ENCODE measurements around the gene UTP3.
"Not testable (repeated sequence)": the region's sequence is repeated elsewhere in the genome, so short reads cannot be mapped to it uniquely, and the experiment has no call there.

UTP3 gene, protein sequence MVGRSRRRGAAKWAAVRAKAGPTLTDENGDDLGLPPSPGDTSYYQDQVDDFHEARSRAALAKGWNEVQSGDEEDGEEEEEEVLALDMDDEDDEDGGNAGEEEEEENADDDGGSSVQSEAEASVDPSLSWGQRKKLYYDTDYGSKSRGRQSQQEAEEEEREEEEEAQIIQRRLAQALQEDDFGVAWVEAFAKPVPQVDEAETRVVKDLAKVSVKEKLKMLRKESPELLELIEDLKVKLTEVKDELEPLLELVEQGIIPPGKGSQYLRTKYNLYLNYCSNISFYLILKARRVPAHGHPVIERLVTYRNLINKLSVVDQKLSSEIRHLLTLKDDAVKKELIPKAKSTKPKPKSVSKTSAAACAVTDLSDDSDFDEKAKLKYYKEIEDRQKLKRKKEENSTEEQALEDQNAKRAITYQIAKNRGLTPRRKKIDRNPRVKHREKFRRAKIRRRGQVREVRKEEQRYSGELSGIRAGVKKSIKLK

DNA sequence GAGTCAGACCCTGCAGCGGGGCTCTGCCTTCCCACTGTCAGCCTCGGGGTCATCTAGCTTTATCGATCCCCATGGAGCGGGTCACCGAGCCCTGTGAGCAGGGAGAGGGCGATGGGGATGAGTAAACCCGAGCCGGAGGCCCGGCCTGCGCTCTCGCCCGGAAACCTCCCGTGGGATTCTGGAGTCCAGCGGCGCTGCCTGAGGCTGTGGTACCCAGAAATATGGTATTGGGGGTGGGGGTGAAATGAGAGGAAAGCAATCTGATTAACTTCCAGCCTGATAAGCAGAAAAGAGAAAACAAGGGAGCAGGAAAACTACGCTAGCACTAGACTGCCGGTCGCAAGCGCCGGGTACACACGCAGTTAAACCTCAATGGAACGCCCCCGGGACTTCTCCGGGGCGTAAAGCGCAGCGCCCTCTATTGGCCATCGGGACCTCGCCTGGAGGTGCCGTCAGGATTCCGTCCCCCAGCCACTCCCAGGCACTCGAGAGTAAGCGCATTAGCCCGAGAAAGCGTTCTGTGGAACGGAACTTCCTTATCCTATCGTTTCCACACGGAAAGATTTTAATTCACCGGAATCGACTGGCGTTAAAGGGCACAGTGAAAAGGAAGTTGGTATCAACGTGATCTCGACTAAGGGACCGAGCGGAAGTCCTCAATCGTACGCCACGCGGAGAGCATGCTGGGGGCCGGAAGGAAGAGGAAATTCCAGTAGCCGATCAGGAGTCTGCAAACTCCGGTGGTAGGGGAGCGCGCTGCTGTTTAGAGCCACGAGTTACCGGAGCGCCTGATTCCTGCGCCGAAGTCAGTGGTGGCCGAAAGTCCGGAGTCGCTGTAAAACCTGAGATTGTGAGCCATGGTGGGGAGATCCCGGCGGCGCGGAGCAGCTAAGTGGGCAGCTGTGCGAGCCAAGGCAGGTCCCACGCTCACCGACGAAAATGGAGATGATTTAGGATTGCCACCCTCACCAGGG lies at the start of gene UTP3:
Gene UTP3 (plus strand): TSS at position 712 of the 974 bp plus-strand sequence. CDS start 146 bp downstream, at position 858.
- in situ Hi-C loops (cut with MboI; ENCODE audit: low sequenced_read_pairs), result no loop called here

DNA sequence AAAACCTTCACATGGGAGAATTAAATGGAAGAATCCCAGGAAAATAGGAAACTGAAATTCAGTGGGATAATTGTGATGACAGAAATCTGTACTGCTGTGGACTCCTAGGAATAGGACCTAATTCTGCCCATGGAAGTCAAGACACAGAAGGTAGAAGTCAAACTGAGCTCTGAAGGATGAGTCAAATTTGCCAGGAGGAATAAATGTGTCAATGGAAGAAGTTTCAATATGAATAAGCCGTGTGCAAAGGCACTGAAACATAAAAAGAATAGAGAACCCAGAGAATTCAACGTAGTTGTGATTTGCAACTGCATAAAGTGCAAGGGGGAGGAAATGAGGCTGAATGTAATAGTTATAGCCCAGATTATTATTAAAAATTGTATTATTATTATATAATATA lies 48.1 kb upstream of the UTP3 start:
- in situ Hi-C loops (cut with MboI; ENCODE audit: low sequenced_read_pairs), result no loop called here

DNA sequence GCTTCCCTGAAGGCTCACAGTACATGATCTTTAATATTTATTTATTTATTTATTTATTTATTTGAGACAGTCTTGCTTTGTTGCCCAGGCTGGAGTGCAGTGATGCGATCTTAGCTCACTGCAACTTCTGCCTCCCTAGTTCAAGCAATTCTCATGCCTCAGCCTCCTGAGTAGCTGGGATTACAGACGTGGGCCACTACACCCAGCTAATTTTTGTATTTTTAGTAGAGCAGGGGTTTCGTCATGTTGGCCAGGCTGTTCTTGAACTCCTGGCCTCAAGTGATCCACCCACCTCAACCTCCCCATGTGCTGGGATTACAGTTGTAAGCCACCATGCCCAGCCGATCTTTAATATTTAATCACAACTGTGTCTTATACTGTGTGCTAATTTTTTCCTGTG lies 37.6 kb upstream of the UTP3 start:
- in situ Hi-C loops (cut with MboI; ENCODE audit: low sequenced_read_pairs), result not testable (repeated sequence)

DNA sequence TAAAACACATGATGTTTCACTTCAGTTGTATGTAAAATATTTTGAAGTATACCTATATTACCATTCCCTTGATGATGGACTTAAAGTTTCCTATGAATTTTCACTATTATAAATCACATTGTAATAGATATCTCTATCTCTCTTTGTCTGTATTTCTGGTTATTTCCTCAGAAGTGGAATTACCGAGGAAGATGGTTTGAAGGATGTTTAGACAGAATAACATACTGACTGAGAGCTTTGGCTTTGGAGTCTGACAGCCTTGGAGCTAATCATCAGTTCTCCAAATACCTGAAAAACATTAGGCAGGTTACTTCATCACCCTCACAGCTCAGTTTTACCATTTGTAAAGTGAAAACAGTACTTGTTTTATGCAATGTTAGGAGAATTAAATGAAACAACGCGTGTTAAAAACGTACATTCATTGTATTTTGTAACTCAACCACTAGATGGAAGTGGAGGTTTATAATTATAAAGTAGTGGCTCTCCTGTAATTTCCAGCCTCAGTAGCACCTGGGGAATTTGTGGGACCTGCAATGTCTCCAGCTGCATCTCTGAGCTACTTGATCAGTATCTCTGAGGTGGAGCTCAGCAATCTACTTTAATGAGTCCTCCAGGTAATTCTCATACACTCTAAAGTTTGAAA lies 36.3 kb upstream of the UTP3 start:
- in situ Hi-C loops (cut with MboI; ENCODE audit: low sequenced_read_pairs), result no loop called here

DNA sequence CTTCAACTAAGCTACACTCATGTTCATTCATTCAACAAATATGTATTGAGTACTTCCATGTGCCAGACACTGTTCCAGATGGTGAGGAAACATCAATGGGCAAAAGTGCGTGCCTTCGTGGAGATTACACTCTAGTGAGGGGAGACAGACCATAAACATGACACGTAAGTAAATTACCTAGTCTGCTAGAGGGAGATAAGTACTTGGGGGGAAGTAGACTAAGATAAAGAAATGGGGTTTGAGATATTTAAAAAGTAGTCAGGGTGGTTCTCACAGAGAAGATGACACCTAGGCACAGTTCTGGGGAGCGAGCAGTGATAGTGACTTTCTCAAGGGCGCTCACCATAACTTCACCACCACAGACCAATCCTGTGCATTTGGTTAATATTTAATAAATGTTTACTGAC lies 33.7 kb upstream of the UTP3 start:
- in situ Hi-C loops (cut with MboI; ENCODE audit: low sequenced_read_pairs), result no loop called here

DNA sequence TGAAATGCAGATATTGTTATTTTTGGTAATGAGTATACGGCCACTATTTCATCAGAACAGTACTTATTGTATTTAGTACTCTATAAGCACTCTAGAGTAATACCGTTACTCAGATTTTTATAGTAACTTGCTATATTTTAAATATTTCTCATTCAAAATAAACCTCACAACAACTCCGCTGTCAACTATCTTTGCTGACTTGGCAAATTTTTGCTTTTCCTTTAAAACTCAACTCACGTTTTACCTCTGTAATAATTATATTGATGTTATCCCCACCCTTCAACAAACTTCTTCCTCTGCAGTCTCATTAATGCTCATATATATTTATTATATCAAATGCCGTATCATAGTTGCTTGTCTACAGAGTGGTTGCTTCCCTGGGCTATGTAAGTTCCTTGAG lies 31.0 kb upstream of the UTP3 start:
- in situ Hi-C loops (cut with MboI; ENCODE audit: low sequenced_read_pairs), result no loop called here

DNA sequence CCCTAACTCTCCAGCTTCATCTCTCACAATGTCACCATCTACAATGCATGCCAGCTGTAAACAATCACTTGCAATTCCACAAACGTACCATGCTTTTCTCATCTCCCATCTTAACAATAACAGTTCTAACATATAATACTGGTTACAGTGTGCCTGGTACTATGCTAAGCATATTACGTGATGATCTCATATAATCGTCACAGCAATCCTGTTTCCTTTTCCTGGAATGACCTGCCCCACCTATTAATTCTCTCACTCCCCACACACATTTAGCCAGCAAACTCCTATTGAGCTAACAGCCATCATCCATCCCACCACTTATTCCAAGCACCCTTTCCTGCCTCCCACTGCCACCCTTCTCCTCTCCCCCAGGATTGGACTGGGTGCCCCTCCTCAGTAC lies 29.9 kb upstream of the UTP3 start:
- in situ Hi-C loops (cut with MboI; ENCODE audit: low sequenced_read_pairs), result no loop called here

DNA sequence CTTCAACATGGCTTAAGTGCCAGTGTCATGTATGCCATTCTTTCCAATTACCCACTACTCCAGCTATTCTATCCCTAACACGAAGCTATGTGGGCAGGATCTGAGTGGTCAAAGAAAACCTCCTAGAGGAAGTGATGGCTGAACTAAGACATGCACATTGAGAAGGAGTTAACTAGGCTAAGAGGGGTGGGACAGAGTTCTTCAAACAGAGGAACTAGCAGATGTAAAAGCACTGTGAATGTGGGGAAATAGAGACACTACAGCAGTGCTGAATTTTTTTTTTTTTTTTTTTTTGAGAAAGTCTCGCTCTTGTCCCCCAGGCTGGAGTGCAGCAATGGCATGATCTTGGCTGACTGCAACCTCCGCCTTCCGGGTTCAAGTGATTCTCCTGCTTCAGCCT lies 28.2 kb upstream of the UTP3 start:
- in situ Hi-C loops (cut with MboI; ENCODE audit: low sequenced_read_pairs), result no loop called here

DNA sequence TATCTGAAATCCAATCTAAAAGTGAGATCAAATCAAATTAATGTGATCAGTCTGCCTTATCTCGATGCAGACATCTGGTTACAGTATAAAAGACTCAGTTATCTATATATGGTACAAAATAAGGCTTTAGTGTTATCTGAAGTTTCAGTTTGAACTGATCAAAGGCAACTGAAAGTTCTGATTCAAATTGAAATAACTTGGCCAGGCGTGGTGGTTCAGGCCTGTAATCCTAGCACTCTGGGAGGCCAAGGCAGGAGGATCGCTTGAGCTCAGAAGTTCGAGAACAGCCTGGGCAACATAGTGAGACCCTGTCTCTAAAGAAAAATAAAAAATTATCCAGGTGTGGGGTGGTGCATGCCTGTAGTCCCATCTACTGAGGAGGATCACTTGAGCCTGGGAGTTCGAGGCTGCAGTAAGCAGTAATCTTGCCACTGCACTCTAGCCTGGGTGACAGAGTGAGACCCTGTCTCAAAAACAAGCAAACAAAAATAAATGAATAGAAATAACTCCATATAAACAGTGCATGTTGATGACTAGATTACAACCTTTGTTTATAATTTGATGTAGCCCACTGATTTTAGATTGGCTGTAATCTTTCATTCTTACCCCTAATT lies 26.9 kb upstream of the UTP3 start:
- in situ Hi-C loops (cut with MboI; ENCODE audit: low sequenced_read_pairs), result not testable (repeated sequence)

DNA sequence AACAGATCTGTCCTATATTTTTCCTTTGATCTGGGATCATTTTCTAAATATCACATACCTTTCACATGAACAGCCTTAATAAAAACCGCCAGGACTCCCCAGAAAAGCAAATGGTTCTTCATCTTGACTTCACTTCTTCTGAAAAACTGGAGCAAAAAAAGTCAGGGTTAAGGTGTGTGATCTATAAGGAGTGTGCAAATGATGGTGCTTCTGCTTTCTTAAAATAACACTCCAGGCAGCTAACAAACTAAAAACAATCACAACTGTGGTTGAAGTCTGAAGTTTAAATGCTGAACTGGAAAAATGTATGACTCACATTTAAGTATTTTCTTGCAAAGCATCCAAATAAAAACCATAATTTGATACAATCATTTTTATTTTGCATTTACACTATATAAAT lies 22.0 kb upstream of the UTP3 start, which contains the start of gene JCHAIN:
Gene JCHAIN (minus strand): TSS at position 140 of the 400 bp plus-strand sequence. CDS start 18 bp downstream, at position 122.
- in situ Hi-C loops (cut with MboI; ENCODE audit: low sequenced_read_pairs), result no loop called here

DNA sequence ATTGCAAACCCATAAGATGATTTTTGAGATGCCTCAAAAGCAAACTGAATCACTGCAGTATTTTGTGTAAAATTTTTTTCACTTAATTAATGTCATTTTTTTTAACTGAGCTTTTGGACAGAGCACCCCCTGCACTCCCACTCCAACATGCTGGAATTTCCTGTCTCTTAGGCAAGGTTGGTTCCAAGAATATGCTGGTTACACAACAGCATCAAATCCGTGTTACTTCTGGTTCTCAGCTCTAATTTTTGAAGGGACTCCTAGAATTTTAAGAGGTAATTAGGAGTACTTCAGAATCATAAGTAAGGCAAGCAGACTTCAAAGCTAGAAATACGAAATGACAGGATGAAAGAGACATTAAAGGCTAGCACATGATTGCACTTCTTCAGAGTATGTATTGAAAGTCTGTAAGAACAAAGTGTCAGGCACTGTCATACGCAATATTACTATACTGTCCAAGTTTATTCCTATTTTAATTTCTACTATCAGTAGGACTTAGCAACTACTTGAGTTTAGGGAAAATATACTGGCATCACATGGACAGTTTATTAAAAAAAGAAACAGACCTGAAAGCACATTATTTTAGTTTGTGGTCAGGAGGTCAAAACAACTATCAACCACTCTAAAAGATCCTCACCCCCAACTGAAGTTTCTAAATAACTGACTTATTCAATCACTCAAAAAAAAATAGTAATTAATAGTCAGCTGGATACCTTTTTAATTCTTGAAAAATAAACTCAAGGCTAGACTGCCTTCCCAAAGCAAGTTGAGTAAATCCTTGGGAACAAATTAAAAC lies 20.4 kb upstream of the UTP3 start:
- in situ Hi-C loops (cut with MboI; ENCODE audit: low sequenced_read_pairs), result no loop called here

DNA sequence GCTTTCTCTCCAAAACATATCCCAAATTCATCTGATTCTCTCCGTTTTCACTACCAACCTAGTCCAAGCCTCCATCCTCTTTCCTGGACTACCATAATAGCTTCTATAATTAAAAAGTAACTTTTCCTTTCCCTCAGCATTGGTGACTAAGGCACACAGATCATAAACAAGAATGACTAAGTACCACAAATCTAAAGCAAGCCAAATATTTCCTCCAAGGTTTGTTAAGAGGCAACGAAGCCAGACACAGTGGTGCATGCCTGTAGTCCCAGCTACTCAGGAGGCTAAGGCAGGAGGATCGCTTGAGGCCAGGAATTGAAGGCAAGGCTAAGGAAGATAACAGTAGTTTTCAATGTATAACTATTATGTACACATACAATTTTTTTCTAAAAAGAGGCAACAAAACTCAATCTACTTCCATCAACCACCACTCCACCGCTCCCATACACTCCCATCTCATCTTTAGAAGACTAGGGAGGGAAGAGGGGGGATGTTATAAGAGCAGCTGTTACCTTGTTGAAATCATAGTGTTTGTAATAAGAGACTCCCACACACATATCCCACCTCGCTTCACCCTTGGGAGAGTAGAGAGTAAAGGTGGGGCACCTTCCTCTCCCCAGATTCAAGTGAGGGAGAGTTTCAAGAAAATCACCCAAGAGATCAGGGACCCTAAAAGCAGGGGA lies 17.9 kb upstream of the UTP3 start:
- in situ Hi-C loops (cut with MboI; ENCODE audit: low sequenced_read_pairs), result no loop called here

DNA sequence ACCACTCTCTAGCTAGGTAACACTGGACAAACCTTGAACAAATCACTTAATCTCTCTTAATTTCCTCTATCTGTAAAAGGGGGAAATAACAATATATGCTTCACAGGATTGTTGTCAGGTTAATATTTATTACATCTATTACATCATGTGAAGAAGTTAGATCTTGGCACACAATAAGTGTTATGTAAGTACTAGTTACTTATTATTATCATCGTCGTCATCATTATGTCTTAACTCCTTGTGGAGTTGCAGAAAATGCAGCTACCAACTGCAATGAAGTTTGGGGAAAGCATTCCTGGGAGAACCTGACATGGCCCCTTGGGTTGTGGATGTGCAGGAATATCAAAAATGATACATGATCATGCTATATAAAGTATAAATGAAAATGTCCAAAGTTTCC lies 17.2 kb upstream of the UTP3 start:
- in situ Hi-C loops (cut with MboI; ENCODE audit: low sequenced_read_pairs), result no loop called here

DNA sequence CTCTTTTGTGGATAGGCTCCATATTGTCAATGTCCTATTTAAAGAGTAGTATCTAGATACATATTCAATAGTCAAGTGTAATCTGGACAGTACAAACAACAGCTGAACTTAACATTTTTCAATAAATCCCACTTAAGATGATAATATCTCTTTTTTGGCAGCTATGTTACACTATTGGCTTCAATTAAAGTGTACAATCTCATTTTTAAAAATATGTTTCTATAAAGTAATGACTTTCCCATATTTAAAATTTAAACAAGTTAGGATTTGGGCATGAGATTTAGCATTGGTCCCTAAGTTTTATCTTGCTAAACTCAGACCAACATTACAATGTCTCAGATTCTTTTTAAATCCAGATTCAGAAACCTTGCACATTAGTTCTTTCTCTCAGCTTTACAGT lies 14.1 kb upstream of the UTP3 start:
- in situ Hi-C loops (cut with MboI; ENCODE audit: low sequenced_read_pairs), result no loop called here

DNA sequence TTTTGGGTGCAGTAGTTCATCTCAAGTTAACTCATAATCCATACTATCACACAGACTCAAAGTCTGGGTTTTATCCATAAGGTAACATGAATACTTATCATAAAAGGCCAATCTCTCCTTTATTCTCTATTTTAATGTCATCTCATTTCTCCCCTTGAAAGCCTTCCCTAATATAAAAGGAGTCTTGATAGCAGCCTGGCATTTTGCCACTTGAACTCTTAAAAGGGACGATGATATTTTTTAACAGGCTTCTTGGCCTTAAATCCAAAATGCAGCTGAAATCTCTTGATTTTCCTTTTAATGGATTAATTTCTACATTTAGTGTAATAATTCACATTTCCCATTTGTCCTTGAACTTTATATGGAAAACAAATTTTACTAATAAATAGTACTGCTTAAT lies 13.6 kb upstream of the UTP3 start:
- in situ Hi-C loops (cut with MboI; ENCODE audit: low sequenced_read_pairs), result no loop called here

DNA sequence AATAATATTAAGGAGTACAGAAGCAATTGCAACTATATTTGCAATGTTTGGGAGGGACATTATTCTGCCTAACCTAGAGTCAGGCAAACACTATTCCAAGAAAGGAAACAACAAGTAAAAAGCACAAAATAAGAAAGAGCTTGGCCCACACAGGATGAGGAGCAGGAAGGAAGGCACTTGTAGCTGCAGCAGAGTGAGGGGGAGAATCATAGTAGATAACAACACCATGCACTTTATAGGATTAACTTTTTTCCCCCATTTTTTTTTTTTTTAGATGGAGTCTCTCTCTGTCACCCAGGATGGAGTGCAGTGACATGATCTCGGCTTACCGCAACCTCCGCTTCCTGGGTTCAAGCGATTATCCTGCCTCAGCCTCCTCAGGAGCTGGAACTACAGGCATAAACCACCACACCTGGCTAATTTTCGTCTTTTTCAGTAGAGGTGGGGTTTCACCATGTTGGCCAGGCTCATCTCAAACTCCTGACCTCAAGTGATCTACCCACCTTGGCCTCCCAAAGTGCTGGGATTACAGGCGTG lies 11.7 kb upstream of the UTP3 start:
- in situ Hi-C loops (cut with MboI; ENCODE audit: low sequenced_read_pairs), result no loop called here

DNA sequence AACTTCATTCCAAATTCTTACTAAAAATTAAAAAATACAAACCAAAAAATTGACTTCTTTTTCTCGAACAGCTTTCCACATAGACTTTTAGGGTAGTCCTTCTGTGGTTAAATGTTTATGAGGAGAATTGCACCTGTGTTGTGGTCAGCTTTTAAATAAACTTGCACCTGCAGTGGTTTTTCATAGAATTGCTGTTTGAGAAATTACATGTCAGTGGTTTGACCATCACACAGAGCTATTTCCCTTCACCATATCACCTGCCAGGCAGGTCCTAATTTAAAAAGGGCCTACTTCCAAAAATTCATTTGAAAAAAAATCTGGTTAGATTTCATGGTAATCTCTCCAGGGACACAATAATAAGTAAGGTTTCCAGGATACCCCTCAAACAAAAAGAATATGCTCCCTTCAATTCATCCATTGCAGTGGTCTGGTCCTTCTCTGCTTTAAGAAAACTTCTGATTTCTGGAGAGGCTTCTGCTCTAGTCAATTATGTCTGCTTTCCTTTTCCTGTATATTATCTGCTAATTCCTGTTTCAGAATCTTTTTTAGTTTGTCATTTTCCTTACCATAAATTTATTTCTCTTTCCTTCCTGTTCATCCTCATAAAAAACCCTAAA lies 9.8 kb upstream of the UTP3 start:
- in situ Hi-C loops (cut with MboI; ENCODE audit: low sequenced_read_pairs), result no loop called here

DNA sequence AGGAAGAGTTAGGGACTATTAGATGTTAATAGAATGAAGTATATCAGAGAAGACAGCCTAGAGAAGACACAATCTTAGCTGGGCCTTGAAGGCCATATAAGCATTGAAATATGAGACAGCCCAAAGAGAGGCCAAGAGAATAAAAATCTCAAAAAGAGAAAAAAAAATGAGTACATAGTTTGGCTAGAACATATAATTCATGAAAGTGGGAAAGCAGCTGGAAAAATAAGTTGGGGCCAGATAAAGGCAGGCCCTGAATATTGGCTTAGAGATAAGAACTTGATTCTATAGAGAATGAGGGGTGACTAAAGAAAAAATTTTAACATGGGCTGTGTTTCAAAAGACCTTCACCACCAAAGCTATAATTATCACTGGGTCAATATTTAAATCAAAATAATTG lies 7.4 kb upstream of the UTP3 start:
- in situ Hi-C loops (cut with MboI; ENCODE audit: low sequenced_read_pairs), result no loop called here

DNA sequence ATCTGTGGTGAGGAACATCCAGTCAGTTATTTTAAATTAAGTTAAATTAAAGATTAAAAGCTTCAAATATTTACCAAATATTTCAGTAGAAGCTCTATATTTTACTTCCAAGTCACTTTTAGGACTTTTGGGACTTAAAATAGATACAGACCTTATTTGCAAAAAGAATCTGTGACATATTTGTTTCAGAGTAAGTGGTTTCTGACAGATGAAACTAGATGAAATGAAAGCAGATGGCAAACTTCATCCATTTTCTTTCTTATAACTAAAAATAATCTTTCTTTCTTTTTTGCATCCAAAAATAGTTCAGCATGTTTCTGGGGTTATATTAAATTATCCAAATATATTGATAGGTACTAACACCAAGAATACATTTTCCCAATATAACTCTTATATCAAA lies 6.6 kb upstream of the UTP3 start:
- in situ Hi-C loops (cut with MboI; ENCODE audit: low sequenced_read_pairs), result no loop called here

Data from HL-60/S4 treated with phorbol 12-myristate 13-acetate at 8.2 ng/mL for 4 days and 3 days (cell line).